Fibroblast of peridontal ligament (primary cell): ENCODE measurements around the gene STIM1.

Experiments used
- DNase-seq: peaks from one replicate; pipeline ENCODE4 v3.0.0-alpha.2; 2010; ENCODE audit errors: extremely low read depth

Gene STIM1

DNA sequence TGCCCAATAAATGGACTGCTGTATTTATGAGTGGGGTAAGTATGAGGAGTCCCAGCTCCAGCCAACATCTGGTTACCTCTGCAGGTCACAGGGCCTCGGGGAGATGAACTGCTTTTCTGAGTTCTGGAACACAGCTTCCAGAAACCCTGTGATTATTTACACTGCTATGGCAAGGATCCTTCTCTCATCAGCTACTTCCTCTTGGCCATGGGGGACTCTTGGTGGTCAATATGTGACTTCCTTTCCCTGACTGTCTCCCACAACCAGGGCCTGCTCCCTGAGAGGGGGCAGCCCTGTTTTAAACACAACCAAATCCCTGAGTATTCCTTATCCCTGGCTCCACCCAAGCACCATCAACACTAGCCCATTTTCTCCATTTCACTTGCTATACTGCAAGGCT, 24.7 kb upstream of the STIM1 start:
- no peak for DNase-seq

DNA sequence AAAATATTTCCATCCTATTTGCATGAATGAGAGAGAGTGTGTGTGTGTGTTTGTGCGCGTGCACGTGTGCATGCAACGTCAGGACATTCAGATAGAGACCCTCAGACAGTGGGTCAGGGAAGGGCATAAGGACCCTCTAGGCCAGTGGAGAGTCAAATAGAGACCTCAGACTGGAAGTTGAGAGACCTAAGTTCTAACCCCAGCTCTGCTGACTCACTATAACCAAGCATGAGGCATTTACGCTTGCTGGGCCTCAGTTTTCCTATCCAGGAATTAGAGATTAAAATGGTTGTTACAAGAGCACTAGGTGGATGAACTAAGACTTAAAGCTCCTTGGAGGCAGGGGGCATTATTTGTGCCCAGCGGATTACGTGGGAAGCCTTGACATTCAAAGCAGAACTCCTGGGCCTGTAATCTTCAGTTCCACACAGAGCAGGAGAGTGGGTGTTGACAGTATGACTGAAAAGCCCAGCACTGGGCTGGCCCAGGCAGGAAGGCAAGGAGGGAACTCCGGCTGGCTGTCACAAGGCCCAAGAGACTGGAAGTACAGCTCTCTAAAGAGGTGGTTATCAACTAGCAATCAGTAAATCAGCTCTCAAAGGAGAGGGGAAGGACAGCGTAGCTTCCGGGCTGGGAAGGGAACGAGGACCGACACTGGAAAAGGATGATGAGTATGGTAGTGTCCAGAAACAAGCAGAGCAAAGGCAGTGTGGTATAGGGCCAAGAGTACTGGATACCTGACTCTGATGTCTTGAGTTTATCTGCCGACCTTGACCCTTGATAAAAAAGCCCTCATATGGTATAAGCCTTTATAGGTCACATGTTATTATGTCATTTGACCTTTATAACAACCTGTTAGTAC, 23.9 kb upstream of the STIM1 start:
- no peak for DNase-seq

GRCh38 chr11:3832816-3833215, 22.6 kb upstream of the STIM1 start:
- no peak for DNase-seq

GRCh38 chr11:3833449-3833848, 22.0 kb upstream of the STIM1 start:
- no peak for DNase-seq

DNA sequence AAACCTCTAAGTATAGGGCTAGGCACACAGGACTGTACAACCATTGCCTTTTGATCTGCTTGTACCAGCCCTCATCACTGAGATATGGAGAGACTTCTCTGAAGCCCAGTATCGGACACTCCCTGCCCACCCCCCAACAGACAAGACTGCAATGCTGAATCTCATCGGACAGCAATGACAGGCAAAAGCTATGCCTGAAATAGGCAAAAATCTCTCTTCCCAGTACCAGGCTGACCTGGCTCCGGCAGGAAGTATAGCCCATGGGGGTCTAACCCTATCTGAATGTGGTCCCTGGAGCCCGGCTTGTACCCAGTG, 21.2 kb upstream of the STIM1 start:
- no peak for DNase-seq

DNA sequence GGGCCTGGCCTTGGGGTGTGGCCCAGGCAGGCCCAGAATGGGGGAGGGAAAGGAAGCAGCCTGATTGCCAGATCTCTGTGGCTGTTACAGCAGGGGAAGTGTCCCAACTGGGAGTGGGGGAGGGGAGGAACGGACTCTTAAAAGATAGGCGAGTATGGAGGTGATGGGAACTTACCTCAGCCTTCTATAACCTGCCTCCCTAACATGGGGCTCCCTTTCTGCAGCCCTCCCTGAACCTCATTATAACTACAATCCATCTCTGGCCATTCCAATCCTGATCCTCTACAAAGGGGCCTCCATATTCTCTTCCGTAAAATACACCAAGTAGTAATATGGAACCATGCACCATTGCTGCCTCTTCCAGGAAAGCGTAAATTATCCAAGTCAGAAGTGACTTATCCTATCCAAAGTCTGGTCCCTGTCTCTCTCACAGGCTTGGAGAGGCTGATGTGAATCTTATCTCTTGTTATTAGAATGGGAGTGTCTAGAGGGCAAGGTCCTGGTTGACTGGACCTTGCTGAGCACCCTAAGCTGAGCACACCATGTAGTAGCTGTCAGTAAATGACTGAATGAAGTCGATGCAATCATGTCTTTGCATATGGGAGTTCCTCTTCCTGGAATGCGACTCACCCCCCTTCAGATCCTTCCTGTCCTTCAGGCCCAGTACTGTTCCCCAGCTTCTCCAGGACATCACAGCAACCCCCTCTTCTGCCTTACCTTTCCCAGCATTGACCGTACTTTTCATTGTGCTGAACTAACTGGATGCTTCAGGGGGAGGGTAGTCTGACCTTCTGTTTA, 20.6 kb upstream of the STIM1 start:
- no peak for DNase-seq

DNA sequence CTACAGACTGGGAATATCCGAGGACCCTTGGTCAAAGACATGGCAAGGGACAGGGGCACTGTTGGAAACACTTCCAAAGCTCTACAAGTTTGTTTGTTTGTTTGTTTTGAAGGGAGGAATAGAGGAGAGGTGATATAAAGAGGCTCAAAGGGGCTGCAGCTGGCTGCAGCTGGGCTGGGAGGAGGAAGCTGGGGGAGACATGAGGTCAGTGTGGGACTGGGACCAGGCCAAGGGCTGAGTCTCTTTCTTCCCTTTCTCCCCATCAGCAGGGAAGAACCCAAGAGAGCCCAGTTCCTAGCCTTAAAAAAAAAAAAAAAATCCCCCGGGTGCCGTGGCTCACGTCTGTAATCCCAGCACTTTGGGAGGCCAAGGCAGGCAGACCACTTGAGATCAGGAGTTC, 19.7 kb upstream of the STIM1 start:
- DNase-seq = no peak

- DNase-seq = no peak
Observed at GRCh38 chr11:3836903-3837302, 18.6 kb upstream of the STIM1 start.

DNA sequence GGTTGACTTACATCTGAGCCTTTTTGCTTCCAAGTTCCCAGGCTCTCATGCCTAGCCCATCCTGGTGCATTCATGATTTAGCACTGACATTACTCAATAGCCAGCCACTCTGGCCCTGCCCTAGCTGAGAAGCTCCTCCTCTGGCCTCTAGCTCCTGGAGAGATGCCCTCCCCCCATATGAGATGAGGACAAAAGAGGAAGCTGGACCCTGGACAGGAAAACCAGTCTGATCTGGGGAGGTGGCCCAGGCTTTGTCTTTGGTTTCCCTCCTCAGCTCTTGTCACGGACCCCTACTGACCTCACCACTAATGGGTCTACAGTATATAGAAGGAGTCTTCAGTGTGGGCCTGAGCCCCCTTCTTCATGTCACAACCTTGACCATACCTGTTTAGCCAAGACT, 17.7 kb upstream of the STIM1 start:
- DNase-seq = no peak

GRCh38 chr11:3838504-3838903, 17.0 kb upstream of the STIM1 start:
- no peak for DNase-seq

DNA sequence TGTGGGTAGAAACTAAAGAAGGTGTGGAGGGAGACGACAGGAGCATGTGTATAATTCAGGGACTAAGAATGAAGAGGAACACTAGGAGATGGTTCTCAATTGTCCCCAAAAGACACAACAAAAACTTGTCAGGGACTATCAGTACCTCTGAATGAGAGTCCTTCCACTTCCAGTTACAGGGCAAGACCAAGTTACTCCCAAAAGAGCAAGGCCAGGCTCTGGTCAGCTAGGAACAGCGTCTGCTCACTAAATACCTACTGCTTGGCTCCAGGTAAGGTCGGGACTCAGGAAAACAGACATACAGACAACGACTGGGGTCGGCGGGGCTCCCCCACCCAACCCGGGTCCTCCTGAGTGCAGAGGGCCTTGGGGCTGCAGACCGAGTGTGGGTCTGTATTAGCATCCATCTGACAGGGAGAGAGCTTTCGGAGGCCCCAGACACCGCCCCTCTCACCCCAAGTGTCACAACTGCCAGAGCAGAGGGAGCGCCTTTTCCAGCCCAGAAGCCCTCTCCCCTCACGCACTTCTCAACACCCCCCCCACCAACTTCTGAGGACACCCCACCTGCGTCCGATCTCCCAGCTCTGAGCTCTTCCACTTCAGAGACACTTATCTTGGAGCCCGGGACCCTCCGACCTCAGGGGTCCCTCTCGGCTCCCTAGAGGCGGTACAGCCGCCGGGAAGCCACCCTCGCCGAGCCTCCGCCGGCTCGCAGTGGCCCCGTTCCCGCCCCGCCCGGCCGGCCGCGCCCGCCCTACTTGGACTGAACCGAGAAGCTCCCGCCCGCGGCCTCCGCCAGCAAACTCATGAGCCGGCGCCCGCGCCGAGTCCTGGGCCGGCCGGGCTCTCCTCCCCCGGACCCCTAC, 15.2 kb upstream of the STIM1 start:
- DNase-seq = no peak

DNA sequence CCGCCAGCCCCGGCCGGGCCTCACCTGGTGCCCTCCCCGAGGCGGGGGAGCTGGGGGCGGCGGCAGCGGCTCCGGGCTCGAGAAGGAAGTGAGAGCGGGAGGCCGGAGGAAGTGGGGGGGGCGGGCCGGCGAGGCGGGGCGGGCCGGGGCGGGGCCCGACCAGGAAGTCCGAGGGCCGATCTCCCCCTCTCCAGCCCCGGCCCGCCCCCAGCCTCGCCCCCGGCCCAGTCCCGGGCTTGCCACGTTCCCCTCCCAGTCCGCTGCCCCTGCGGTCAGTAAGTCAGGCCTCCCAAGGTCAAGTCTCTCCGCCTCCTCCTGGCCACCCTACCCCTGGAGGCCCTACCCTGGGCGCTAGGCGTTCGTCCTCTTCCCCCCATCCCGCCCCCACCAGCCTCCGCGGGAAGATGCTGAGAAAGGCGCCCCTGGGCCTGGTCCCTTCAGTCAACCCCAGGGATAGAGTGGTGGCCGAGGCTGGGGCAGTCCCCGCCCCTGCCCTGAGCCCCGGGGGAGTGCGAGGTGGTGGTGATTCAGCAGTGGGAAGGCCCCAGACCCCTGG, 14.5 kb upstream of the STIM1 start, which contains the start of gene RHOG:
Gene RHOG, minus strand, starts transcription at position 90 of the 556 bp plus-strand sequence. CDS start 12,821 bp downstream, outside the sequence.
- DNase-seq = peak; percentile 73

GRCh38 chr11:3841426-3842350, 13.8 kb upstream of the STIM1 start:
- peak; percentile 86 for DNase-seq

- DNase-seq = no peak
Observed at GRCh38 chr11:3843326-3843725, 12.1 kb upstream of the STIM1 start.

DNA sequence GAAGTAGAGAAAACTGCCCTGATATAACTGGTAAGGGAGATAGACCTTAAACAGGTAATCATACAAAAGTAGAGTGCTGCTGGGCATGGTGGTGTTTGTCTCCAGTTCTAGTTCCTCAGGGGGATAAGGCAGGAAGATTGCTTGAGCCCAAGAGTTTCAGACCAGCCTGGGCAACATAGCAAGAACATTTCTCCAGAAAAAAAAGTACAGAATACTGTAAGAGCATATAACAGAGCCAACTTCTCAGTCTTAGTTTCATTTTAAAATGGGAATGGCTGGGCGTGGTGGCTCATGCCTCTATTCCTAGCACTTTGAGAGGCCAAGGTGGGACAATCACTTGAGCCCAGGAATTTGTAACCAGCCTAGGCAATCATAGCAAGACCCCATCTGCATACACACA, 10.2 kb upstream of the STIM1 start:
- DNase-seq = no peak

DNA sequence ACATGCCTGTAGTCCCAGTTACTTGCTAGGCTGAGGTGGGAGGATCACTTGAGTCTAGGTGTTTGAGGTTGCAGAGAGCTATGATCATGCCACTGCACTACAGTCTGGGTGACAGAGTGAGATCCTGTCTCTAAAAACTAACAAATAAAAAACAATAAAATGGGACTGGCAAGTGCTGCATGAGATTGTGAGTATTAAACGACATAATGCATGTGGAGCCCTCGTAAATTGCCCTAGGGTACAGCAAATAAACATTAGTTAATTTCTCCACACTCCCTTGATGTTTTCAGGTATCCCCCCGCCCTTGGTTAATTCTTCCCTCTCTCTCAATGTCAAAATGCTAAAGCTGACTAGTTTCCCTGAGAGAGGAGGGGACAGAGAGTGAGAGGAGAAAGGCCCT, 9.8 kb upstream of the STIM1 start:
- no peak for DNase-seq

- peak; percentile 65 for DNase-seq
Observed at GRCh38 chr11:3849297-3849874, 6.1 kb upstream of the STIM1 start.

DNA sequence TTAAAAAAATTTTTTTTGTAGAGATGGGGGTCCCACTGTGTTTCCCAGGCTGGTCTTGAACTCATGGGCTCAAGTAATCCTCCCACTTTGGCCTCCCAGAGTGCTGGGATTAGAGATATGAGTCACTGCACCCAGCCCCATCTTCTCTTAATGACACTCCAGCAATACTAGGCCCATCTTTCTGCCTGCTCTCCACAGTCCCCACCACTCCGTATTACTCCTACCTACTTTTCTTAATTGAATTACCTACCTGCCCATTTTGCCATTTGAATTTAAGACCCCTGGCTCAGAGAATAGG, 2.0 kb upstream of the STIM1 start:
- no peak for DNase-seq

- no peak for DNase-seq
Observed at GRCh38 chr11:3853899-3854659, 1.4 kb upstream of the STIM1 start.

DNA sequence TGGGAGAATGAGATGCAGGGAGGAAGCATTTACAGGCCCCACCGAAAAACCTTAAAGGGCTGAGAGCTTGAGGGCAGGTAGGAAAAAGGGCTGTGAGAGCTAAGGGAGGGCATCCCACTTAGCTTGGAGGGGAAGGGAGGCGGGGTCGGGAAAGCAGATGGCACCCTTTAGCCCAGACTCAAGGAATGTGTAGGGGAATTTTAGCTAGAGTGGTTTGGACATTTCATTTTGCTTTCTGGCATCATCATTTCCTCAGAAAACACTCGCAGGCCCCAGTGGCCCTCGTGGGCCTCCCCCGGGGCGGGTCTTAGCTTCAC, 846 bp upstream of the STIM1 start:
- no peak for DNase-seq
